Kidney (tissue), 14 donors: ENCODE measurements around the gene SPOPL. TPM values are rescaled to one million over a fixed set of nuclear protein-coding genes. Genes with fewer than 3 reads are reported as not detected.

Source experiments
- DNase-seq, 5 donors: peaks; one replicate each; pipeline ENCODE4 v3.0.0-alpha.2; 2013 to 2020
- FAIRE-seq: peaks from 2 replicates; lab custom pipeline; 2012; peaks lifted over from hg19 to GRCh38; lab: Jason Lieb, UNC
- H3K27ac ChIP-seq, 2 donors: one replicate each; pipeline ENCODE4 v1.7.0; 2013; ENCODE audit warnings: low read depth in 2 of 2, low read length in 2 of 2, inconsistent platforms in 1 of 2
- H3K27me3 ChIP-seq: one replicate; pipeline ENCODE4 v1.7.1; 2013; ENCODE audit warnings: low read length, inconsistent platforms; ENCODE audit not compliant: control insufficient read depth, insufficient read depth
- H3K36me3 ChIP-seq, 3 donors: one replicate each; pipeline versions ENCODE4 v1.7.0 to v1.7.1; 2013; ENCODE audit warnings: low read length in 3 of 3, control low read depth in 1 of 3, inconsistent platforms in 1 of 3; ENCODE audit not compliant: insufficient read depth in 3 of 3, control insufficient read depth in 2 of 3
- H3K4me1 ChIP-seq, 3 donors: one replicate each; pipeline versions ENCODE4 v1.7.0 to v1.7.1; 2013; ENCODE audit warnings: low read length in 3 of 3, inconsistent platforms in 1 of 3, low read depth in 1 of 3; ENCODE audit not compliant: control insufficient read depth in 2 of 3, insufficient read depth in 2 of 3
- H3K4me3 ChIP-seq, 3 donors: one replicate each; pipeline versions ENCODE4 v1.7.0 to v1.8.1; 2013; ENCODE audit warnings: low read length in 3 of 3, control low read depth in 1 of 3, inconsistent platforms in 1 of 3
- H3K9ac ChIP-seq, 3 donors: one replicate each; pipeline versions ENCODE4 v1.7.0 to v1.7.1; 2013; ENCODE audit warnings: low read length in 3 of 3, control low read depth in 1 of 3, inconsistent platforms in 1 of 3
- H3K9me3 ChIP-seq, 3 donors: one replicate each; pipeline versions ENCODE4 v1.7.0 to v1.7.1; 2013; ENCODE audit warnings: low read length in 3 of 3, control low read depth in 1 of 3, inconsistent platforms in 1 of 3; ENCODE audit not compliant: control insufficient read depth in 2 of 3, insufficient read depth in 1 of 3
- intact Hi-C: fragments of 100-400 bp; cut with DNase I; formaldehyde crosslinking; loops from one replicate; pipeline ENCODE4 v1.11.1; 2022
- polyA plus RNA-seq: library from polyadenylated mRNA; stranded (reverse); fragments of 350-450 nt; fragmentation: Illumina TruSeq; extraction: RNeasy Lipid Tissue Mini Kit (QIAGEN cat#74804); gene quantifications from one replicate; pipeline ENCODE4 v1.2.3, GENCODE V29; 2014; ENCODE audit warnings: low read depth, low replicate concordance; ENCODE audit not compliant: insufficient read depth
- total RNA-seq: library from RNA; stranded (reverse); fragmentation: NEBNext Ultra II Directional; extraction: Animal tissue kit (Norgen Biotek cat#: 25700); gene quantifications from one replicate; pipeline ENCODE4 v1.2.1, GENCODE V29; 2021
- TF ChIP-seq, protein P1 (sequence below): IDR thresholded peaks from 3 replicates; pipeline ENCODE4 v1.5.1; 2012; ENCODE audit warnings: mild to moderate bottlenecking, moderate library complexity, borderline replicate concordance; ENCODE audit not compliant: insufficient read depth; ENCODE audit errors: extremely low read depth
- donor health status: control.
- donor health status: control.
- donor health status: control.
- donor health status: control.
- donor health status: control.
- donor health status: DM: yes; HTN: yes; CAD: no.
- donor health status: Normal renal cell carcinoma (clear cell type).

SPOPL gene
- total and polyA plus RNA-seq, 2 donors from 2014 or later, result 4.0 to 23.1 TPM

DNA sequence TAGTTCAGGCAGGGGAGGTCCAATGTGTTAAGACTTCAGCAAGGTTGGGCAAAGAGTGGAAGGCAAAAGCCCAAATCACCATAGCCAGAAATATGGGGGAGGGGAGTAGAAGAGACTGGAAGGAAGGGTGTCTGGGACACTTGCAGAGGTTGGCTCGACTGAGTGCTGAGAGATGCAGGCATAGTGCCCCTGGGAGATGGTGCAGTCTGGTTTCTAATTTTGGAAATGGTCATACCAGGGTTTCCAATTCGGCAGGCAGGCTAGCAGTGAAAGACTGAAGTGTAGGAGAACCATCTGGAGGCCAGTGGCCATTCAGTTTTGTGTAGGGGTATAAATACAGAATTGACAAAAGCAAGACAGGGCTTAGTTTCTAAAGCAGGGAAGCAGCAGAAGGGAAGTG lies 6.2 kb upstream of the SPOPL start:
- FAIRE-seq (no peak), DNase-seq (no peak)
- TF ChIP-seq, protein P1, sequence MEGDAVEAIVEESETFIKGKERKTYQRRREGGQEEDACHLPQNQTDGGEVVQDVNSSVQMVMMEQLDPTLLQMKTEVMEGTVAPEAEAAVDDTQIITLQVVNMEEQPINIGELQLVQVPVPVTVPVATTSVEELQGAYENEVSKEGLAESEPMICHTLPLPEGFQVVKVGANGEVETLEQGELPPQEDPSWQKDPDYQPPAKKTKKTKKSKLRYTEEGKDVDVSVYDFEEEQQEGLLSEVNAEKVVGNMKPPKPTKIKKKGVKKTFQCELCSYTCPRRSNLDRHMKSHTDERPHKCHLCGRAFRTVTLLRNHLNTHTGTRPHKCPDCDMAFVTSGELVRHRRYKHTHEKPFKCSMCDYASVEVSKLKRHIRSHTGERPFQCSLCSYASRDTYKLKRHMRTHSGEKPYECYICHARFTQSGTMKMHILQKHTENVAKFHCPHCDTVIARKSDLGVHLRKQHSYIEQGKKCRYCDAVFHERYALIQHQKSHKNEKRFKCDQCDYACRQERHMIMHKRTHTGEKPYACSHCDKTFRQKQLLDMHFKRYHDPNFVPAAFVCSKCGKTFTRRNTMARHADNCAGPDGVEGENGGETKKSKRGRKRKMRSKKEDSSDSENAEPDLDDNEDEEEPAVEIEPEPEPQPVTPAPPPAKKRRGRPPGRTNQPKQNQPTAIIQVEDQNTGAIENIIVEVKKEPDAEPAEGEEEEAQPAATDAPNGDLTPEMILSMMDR, result no peak
- H3K27ac ChIP-seq, result no peak overlapping the region
- H3K27me3 ChIP-seq, result no peaks in the 10 kb centered on the region
- H3K4me3 ChIP-seq, result no peak overlapping the region
- no peaks in the 10 kb centered on the region for H3K9me3 ChIP-seq
- H3K4me1 ChIP-seq, result no peaks in the 10 kb centered on the region
- H3K9ac ChIP-seq, result no peak overlapping the region
- H3K36me3 ChIP-seq, result no peaks in the 10 kb centered on the region
- intact Hi-C loops, result no loop called here

DNA sequence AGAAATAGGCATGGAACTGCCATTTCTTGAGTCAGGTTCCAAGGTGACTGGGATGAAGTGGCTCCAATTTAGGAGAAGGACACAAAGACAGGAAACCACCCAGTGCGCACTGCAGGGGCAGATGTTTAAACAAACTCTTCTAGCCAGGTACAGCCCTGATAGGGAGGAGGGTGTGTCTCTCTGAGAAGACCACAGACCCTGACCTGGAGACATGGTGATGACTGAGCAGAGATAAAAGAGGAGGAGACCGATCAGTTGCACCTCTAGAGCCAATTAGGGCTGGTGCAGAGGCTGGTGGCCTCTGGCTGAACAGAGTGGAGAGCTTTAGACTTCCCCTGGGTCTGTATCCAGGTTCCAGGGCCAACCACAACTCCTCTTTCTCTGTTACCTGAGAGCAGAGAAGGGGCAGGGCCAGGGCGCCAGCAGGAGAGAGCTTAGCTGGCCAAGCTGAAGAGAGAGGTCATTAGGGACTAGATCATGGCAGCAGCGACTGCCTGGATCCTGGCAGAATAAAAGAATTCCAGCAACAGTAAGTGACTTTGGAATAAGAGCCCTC lies 5.4 kb upstream of the SPOPL start:
- H3K9ac ChIP-seq, result no peak overlapping the region
- TF ChIP-seq, protein P1, result no peak
- no peaks in the 10 kb centered on the region for H3K9me3 ChIP-seq
- DNase-seq, result no peak
- intact Hi-C loops, result no loop called here
- no peak overlapping the region for H3K27ac ChIP-seq
- FAIRE-seq, result no peak
- peaks cover 0 to 3% (median 0%) of the 10 kb centered on the region in 3 donors for H3K4me1 ChIP-seq
- no peak overlapping the region for H3K4me3 ChIP-seq
- H3K27me3 ChIP-seq, result no peaks in the 10 kb centered on the region
- no peaks in the 10 kb centered on the region for H3K36me3 ChIP-seq

DNA sequence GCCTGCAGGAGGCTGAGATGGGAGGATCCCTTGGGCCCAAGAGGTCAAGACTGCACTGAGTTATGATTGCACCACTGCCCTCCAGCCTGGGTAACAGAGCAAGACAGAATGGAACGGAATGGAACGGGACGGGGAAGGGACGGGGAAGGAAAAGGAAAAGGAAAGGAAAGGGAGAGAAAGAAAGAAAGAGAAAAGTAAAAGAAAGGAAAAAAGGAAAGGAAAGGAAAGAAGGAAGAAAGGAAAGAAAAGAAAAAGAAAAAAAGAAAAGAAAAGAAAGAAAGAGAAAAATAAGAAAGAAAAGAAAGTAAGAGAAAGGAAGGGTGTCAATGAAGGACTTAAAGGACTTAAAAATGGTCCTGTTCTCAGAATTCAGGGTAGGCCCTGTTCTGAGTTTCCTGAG lies 4.3 kb upstream of the SPOPL start:
- TF ChIP-seq, protein P1, result no peak
- DNase-seq (no peak), FAIRE-seq (no peak)
- Histone ChIP-seq H3K27me3 (no peaks in the 10 kb centered on the region), H3K27ac (no peak overlapping the region), H3K9ac (no peak overlapping the region), H3K36me3 (no peaks in the 10 kb centered on the region), H3K9me3 (no peaks in the 10 kb centered on the region), H3K4me3 (no peak overlapping the region), H3K4me1 (peaks cover 0 to 3% (median 0%) of the 10 kb centered on the region in 3 donors)
- intact Hi-C loops, result no loop called here

DNA sequence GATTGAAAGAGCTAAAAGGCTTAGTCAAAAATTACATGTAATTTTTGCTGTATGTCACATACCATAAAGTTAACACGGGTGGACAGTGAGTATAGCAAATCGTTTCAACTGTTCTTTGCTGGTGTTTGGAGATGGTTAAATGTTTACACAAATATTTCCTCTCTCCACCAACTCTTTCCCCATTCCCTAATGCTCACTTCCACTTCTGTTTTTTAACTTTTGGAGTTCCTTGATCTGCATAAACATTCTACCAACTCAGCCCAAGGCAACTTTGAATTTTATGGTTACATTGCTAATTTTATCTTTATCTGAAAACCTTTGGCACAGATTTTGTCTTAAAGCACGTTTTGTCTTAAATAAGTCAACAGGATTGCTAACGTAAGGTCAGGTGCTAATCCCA lies 1.9 kb upstream of the SPOPL start:
- no peak overlapping the region for H3K27ac ChIP-seq
- peaks cover 0 to 13% (median 6%) of the 10 kb centered on the region in 3 donors for H3K4me1 ChIP-seq
- H3K4me3 ChIP-seq, result no peak overlapping the region
- H3K27me3 ChIP-seq, result no peaks in the 10 kb centered on the region
- intact Hi-C loops, result no loop called here
- H3K9me3 ChIP-seq, result no peaks in the 10 kb centered on the region
- no peaks in the 10 kb centered on the region for H3K36me3 ChIP-seq
- H3K9ac ChIP-seq, result no peak overlapping the region
- no peak for FAIRE-seq
- TF ChIP-seq, protein P1, result no peak
- no peak for DNase-seq
